HG03280 (cell line): Measurements from ENCODE around the gene RERE.
A peak's percentile ranks its signal among the peaks of the same experiment; 100 is the strongest.
"Not testable (repeated sequence)": the region's sequence is repeated elsewhere in the genome, so short reads cannot be mapped to it uniquely, and the experiment has no call there.

Source experiments
- ATAC-seq: cut with Tn5 transposase; IDR thresholded peaks from one replicate; pipeline ENCODE4 v1.9.1; 2021; ENCODE audit warnings: mild to moderate bottlenecking, moderate library complexity; ENCODE audit not compliant: unreplicated experiment

RERE gene

GRCh38 chr1:8649027-8649426, 168.4 kb downstream of the RERE start:
- ATAC-seq, result peak; percentile 71

- no peak for ATAC-seq
Measured at GRCh38 chr1:8646996-8647395, 170.4 kb downstream of the RERE start.

GRCh38 chr1:8646189-8646588, 171.3 kb downstream of the RERE start:
- no peak for ATAC-seq

GRCh38 chr1:8643542-8644536, 173.6 kb downstream of the RERE start:
- peak; percentile 88 for ATAC-seq

- ATAC-seq, result no peak
Measured at GRCh38 chr1:8642114-8642513, 175.3 kb downstream of the RERE start.

GRCh38 chr1:8641377-8641997, 176.0 kb downstream of the RERE start:
- ATAC-seq, result no peak

GRCh38 chr1:8640950-8641349, 176.5 kb downstream of the RERE start:
- no peak for ATAC-seq

- no peak for ATAC-seq
Measured at GRCh38 chr1:8639148-8639547, 178.3 kb downstream of the RERE start.

- ATAC-seq, result no peak
Measured at GRCh38 chr1:8633741-8634501, 183.5 kb downstream of the RERE start.

- ATAC-seq, result no peak
Measured at GRCh38 chr1:8632102-8632501, 185.3 kb downstream of the RERE start.

GRCh38 chr1:8631163-8631562, 186.3 kb downstream of the RERE start:
- ATAC-seq, result no peak

- ATAC-seq, result peak; percentile 78
Measured at GRCh38 chr1:8629241-8630091, 188.0 kb downstream of the RERE start.

GRCh38 chr1:8628606-8629005, 188.8 kb downstream of the RERE start:
- ATAC-seq, result no peak

- ATAC-seq, result no peak
Measured at GRCh38 chr1:8627728-8628127, 189.7 kb downstream of the RERE start.

GRCh38 chr1:8625981-8626898, 191.2 kb downstream of the RERE start:
- ATAC-seq, result no peak

GRCh38 chr1:8625491-8625890, 191.9 kb downstream of the RERE start:
- ATAC-seq, result no peak

- ATAC-seq, result not testable (repeated sequence)
Measured at GRCh38 chr1:8623651-8624192, 193.7 kb downstream of the RERE start.

GRCh38 chr1:8621785-8622348, 195.6 kb downstream of the RERE start:
- not testable (repeated sequence) for ATAC-seq
